Kidney capillary endothelial cell (primary cell): Measurements from ENCODE around the gene ATAD3A.
"Not testable (repeated sequence)": the region's sequence is repeated elsewhere in the genome, so short reads cannot be mapped to it uniquely, and the experiment has no call there.

ENCODE experiments used
- DNase-seq: peaks from one replicate; pipeline ENCODE4 v3.0.0-alpha.2; 2018; ENCODE audit warnings: low spot score

Gene ATAD3A

DNA sequence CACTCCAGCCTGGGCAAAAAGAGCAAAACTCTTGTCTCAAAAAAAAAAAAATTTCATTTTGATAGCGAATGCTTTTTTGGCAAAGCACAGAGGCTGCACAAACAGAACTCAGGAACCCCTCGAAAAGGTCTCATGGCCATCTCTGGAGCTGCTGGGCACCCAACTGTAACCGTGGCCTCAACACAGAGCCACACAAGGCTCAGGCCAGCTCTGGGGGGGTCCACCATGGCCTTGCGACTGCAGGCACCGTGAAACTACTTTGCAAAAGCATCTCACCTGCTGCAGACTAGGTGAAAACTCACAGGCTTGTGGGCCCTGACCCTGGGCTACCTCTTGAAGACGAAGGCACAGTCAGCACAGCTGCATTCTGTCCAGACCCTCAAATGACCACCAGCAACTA lies 44.5 kb downstream of the ATAD3A start:
- DNase-seq = no peak

GRCh38 chr1:1556961-1557360 lies 45.0 kb downstream of the ATAD3A start:
- DNase-seq = not testable (repeated sequence)

DNA sequence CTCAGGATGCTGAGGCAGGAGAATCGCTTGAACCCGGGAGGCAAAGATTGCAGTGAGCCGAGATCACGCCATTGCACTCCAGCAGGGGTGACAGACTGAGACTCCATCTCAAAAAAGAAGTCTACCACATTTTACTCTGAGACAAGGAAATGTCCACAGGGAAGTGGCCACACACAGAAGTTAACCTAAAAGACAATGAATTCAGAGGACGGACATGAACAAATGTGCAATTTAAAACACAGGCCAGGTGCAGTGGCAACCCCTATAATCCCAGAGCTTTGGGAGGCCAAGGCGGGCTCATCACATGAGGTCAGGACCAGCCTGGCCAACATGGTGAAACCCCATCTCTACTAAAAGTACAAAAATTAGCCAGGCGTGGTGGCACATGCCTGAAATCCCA lies 45.7 kb downstream of the ATAD3A start:
- not testable (repeated sequence) for DNase-seq

GRCh38 chr1:1558591-1558990 lies 46.6 kb downstream of the ATAD3A start:
- DNase-seq = no peak

DNA sequence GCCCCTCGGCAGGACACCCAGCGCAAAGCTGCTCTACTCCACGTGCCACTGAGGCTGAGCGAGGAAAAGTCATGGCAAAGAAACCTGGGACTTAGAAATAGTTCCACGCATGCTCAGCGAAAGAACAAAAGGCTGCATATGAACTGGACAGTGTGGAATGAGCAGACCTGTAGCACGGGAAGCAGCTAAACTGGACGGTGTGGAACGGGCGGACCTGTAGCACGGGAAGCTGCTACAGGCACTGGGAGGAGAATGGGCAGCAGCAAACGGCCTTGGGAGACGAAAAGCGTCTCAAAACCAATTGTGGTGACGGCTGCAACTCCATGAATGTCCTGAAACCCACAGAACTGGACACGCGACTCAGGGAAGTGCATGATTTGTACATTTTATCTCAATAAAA lies 47.1 kb downstream of the ATAD3A start:
- no peak for DNase-seq

DNA sequence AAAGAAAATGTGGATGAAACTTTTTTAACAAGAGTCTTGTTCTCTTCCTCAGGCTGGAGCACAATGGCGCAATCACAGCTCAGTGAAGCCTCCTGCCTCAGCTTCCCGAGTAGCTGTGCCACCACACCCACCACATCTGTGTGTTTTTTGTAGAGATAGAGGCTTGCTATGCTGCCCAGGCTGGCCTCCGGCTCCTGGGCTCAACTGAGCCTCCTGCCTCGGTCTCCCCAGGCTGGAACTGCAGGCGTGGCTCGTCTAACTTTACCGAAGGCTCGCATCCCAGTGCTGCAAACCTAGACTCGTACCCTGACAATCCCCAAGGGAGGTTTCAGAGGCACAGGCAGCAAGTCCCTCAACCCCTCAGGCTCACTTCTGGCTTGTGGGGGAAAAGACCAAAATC lies 48.2 kb downstream of the ATAD3A start:
- DNase-seq = no peak

- DNase-seq = no peak
Measured at GRCh38 chr1:1561801-1562470, 50.0 kb downstream of the ATAD3A start.

DNA sequence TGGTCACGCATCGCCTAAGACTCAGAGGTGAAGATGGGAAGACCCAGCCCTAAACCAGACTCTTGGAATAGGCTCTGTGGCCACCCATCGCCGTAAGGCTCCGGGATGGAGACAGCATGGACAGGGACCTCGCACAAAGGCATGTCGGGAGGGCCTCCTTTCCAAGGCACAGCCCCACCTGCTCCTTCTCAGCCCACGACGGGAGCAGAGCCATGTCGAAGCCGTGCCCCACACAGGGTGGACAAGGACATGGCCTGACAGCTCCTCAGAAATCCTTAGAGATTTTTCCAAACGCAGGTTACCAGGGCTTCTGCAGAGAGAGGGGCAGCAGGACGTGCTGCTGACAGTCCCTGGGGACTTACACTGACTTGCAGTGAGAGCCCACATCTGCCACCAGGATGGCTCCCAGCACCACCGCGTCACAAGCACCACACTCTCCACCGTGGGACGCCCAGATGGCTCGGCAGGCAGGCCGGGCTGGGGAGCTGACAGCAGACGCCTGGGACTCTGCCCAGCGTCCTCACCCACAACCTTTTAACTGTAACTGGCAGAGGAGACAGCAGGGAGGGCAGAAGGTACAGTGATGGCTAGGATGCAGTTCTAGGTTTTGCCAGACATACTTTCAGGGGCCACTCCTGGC lies 50.7 kb downstream of the ATAD3A start:
- DNase-seq = no peak

GRCh38 chr1:1563688-1564087 lies 51.7 kb downstream of the ATAD3A start:
- DNase-seq = no peak

- no peak for DNase-seq
Measured at GRCh38 chr1:1564268-1564667, 52.3 kb downstream of the ATAD3A start.

DNA sequence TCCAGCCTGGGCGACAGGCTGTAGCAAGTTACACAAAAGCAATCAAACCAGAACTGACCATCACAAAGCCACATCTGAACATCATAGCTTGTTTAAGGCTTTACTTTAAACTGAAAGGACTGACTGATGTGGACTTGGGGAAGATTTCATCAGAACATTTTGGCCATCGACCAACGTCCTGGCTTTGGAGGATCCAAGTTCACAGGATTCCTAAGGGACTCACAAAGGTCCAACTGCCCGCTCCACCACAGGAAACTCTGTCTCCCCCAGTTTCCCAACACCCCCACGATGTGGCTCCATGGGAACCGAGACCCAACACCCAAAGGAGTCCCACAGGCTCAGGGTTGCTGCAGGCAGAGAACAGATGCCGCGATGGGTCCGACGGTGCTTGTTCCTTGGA lies 53.4 kb downstream of the ATAD3A start:
- DNase-seq = no peak

GRCh38 chr1:1567152-1567875 lies 55.4 kb downstream of the ATAD3A start:
- DNase-seq = peak; percentile 66

DNA sequence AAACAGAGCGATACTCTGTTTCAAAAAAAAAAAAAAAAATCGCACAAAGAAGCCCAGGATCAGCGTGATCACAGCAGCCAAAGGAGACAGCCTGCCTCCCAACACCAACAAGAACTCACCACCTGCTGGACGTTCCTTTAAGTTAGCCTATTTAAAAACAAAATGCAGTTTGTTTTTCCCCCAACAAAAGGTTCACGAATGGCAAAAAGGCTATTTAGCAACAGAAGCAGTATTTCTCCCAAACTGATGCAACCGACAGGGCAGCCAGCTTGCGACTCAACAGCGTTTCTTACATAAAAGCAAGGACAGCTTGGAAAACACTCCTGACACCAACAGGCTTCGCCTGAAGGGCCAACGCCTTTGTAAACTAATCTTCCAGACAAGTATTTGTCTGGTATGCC lies 55.9 kb downstream of the ATAD3A start:
- no peak for DNase-seq

- DNase-seq = no peak
Measured at GRCh38 chr1:1569341-1569740, 57.4 kb downstream of the ATAD3A start.

DNA sequence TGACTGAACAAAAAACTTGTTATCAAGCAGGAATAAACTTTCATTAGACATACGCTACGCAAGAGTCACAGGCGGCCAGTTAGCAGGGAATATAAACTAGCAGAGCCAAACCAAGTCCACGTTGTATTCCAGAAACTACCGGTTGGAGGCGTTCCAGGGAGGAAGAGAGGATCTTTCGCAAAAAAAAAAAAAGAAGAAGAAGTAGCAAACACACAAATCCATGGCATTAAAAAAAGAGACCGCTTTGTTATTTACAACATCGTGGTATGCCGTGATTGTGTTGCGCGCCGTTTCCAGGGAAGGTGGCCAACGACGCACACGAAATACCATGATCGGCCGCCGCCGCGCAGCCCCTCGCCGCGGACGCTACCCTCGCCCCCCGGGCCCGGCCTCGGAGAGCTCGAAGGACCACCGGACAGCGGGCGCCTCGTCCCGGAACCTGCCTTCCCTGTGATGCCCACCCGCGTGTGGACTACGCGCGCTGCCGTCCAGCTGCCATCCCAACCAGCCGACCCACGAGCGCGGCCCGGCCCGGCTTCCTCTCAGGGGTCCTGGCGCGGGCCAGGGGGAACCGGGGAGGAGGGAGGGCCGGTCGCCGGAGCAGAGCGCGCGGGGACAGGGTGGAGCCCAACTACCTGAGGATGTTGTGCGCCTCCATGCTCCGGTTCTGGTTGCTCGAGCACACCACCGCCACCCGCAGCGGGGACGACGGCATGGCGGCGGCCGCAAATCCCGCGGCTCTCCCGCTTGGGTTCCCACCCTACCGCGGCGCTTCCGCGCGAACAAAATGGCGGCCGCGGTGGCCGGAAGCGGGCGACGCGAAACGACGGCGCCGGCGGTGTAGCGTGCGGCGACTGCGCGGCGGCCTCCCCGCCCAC lies 62.1 kb downstream of the ATAD3A start:
- DNase-seq = no peak

DNA sequence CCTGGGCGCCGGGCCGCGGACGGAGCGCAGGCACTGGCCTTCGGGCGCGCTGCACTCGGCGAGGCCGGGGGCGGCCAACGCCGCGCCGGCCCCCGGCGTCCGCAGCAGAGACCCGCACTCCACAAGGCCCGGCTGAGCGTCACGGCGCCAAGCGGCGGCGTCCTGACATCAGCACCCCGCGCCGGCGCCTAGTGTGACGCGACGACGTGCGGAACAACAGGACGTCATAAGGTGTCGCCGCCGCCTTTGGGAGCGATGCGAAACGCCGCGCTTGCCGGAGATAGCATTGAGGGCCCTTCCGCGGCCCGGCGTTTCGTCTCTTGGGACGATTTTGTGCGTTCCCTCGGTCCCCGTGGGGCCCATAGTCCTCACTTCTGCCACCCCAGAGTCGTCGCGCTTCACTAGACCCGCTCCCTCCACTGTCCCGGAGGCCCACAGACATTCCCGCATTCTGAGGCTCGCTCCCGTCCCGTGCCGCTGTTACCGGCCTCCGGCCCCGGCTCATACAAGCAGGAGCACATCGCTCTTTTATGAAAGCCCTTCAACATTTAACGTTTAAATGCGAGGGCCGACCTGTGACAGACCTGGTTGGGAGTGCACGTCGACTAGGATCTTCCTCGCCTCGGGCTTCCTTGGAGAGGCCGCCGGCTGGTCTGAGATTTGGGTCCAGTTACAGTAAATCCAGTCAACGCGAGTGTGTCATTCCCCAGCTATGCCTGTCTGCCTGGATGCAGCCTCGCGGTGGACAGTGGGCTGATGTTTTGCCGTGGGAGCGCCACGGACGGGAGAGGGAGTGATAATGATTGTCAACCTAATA lies 63.0 kb downstream of the ATAD3A start, which contains the start of gene SSU72:
TSS of gene SSU72 (minus strand) at position 143 of the 817 bp plus-strand sequence. CDS start 306 bp downstream, outside the sequence.
- DNase-seq = peak; percentile 88

DNA sequence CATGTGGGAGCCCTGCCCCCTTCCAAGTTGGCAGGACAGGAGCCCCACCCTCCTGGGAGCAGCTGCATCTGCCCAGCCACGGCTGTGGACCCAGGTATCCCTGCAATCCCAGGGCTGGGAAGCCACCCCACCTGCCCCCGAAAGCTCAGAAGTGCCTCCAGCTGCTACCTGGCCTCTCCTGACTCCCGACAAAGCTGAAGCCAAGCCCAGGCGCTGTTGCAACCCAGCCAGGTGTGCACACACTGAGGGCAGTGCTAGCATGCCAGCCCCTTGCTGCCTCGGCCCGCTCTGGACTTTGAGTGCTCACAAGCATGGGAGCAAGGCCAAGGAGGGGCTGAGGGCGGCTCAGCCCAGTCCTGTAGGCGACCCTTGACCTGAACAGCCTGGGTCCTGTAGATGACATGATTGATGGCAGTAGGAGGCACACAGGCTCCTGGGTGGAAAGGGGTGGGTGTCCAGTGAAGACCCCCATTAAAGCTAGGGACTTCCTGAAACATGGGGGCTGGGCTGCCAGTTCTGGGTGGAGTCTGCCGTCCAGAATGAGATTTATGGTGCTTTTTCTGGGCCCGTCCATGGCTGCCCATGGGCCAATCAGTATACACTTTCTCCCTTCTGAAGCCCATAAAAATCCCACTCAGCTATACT lies 65.5 kb downstream of the ATAD3A start:
- DNase-seq = no peak

DNA sequence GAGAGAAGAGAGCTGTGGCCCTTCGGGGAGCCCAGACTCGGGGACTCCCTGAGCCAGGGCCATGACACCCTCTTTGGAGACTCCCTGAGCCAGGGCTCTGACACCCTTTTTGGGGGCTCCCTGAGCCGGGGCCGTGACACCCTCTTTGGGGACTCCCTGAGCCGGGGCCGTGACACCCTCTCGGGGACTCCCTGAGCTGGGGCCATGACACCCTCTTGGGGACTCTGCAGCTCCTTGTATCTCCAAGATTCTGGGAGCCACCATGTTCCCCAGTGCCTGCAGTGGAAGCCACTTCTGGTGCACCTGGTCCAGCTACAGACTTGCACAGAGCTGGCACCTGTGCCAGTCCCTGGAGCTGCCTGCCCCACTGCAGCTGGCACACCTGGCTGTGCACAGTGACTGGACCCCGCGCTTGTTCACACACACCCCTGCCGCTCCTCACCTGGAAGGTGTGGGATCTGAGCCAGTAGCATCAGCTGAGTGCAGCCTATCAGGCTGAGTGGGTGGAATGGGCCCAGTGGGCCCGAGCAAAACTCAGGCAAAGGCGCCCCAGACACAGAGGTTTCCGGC lies 66.5 kb downstream of the ATAD3A start:
- DNase-seq = no peak

DNA sequence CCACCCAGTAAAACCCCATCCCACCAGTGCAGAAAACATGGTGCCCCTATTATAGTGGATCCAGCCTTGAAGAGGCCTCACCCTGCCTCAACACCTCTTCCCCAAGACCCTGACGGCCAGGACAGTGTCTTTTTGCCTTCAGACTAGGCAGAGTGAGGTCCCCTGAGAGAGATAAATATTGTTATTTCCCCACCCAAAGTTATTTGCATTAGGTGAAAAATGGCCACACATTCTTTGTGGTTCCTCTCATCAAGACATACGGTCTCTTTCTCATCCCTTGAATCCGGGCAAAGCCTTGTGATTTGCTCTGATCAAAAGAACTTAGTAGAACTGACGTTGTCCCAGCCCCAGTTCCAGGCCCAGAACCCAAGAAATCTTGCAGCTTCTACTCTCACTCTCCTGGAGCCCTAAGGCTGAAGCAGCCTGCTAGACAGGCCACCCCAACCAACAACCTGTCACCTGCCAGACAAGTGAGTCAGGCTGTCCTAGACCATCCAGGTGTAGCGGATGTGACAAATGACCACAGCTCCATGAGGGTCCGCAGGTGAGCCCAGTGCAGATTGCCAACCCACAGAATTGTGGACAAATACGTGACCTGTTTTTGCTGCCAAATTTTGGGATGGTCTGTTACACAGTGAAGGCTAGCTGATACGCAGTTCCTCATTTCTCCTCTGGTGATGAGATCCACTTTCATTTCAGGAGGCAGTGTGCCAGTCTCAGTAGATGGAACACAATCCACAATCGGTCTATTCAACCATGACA lies 70.8 kb downstream of the ATAD3A start:
- DNase-seq = no peak
